B cell (primary cell): ENCODE results near the gene RBM20. TPM values are rescaled to one million over a fixed set of nuclear protein-coding genes. Genes with fewer than 3 reads are reported as not detected.

ENCODE experiments used
- ATAC-seq: fragments of 200-7000 bp; cut with Tn5 transposase; one replicate; pipeline ENCODE4 v1.10.0; 2021; ENCODE audit warnings: low read depth, mild to moderate bottlenecking, moderate number of reproducible peaks, moderate library complexity
- CTCF ChIA-PET: fragments of 350-600 bp; sonication (Branson Sonifier 250); formaldehyde crosslinking; loops from one replicate; lab custom pipeline; 2021; ENCODE audit warnings: antibody characterized with exemption, inconsistent platforms; lab: Charles Lee
- POLR2A ChIA-PET: fragments of 350-600 bp; sonication (Branson Sonifier 250); formaldehyde crosslinking; loops from one replicate; lab custom pipeline; 2021; ENCODE audit warnings: antibody characterized with exemption; lab: Charles Lee
- DNase-seq: peaks from one replicate; pipeline ENCODE4 v3.0.0; 2013
- H2AFZ ChIP-seq: 2 replicates; pipeline ENCODE4 v1.6.1; 2012; ENCODE audit warnings: mild to moderate bottlenecking, low read depth, low read length; ENCODE audit not compliant: insufficient read depth, poor library complexity, severe bottlenecking
- H3K27ac ChIP-seq, 2 donors: 1 replicate in 1 of 2; 2 replicates in 1 of 2; pipeline ENCODE4 v1.5.1; 2012 to 2013; ENCODE audit warnings: low read length in 2 of 2, mild to moderate bottlenecking in 2 of 2, moderate library complexity in 1 of 2
- H3K27me3 ChIP-seq, 4 experiments: fragments of 200-600 bp in 1 of 4; sonication (generic) in 1 of 4; replicated peaks in 1 of 4; 1 replicate in 2 of 4; 2 replicates in 2 of 4; pipeline versions ENCODE4 v1.6.1 to v1.7.0; 2013 to 2016; ENCODE audit warnings: low read length in 3 of 4, mild to moderate bottlenecking in 2 of 4, mixed read lengths in 1 of 4, moderate library complexity in 1 of 4; ENCODE audit not compliant: insufficient read depth in 4 of 4, control insufficient read depth in 3 of 4; ENCODE audit errors: control extremely low read depth in 1 of 4
- H3K36me3 ChIP-seq, 2 experiments: replicated peaks in 1 of 2; 1 replicate in 1 of 2; 2 replicates in 1 of 2; pipeline versions ENCODE4 v1.6.1 to v1.7.1; 2013; ENCODE audit warnings: low read length in 1 of 2; ENCODE audit not compliant: insufficient read depth in 2 of 2, control insufficient read depth in 1 of 2; ENCODE audit errors: control extremely low read depth in 1 of 2, extremely low read depth in 1 of 2
- H3K4me1 ChIP-seq, 2 donors: fragments of 200-600 bp in 1 of 2; sonication (generic) in 1 of 2; 1 replicate in 1 of 2; 2 replicates in 1 of 2; pipeline versions ENCODE4 v1.5.1 to v1.6.1; 2013 to 2017; ENCODE audit warnings: low read length in 2 of 2; ENCODE audit not compliant: control insufficient read depth in 2 of 2, insufficient read depth in 2 of 2
- H3K4me2 ChIP-seq: replicated peaks from 2 replicates; pipeline ENCODE3; 2012; ENCODE audit warnings: mild to moderate bottlenecking, low read depth, low read length; ENCODE audit not compliant: poor library complexity, severe bottlenecking
- H3K4me3 ChIP-seq, 5 experiments: fragments of 200-600 bp in 1 of 5; sonication (generic) in 1 of 5; 1 replicate in 3 of 5; 2 replicates in 2 of 5; pipeline versions ENCODE4 v1.5.1 to v1.7.0; 2011 to 2016; ENCODE audit warnings: low read length in 4 of 5, mild to moderate bottlenecking in 4 of 5, low read depth in 2 of 5, control low read depth in 1 of 5, moderate library complexity in 1 of 5; ENCODE audit not compliant: insufficient read depth in 1 of 5; ENCODE audit errors: control extremely low read depth in 1 of 5, extremely low read depth in 1 of 5
- H3K79me2 ChIP-seq: fragments of 200-600 bp; sonication (generic); one replicate; pipeline ENCODE4 v1.6.0; 2016; ENCODE audit warnings: low read length; ENCODE audit not compliant: control insufficient read depth, insufficient read depth
- H3K9ac ChIP-seq: fragments of 200-600 bp; sonication (generic); 2 replicates; pipeline ENCODE4 v1.6.1; 2017; ENCODE audit warnings: mild to moderate bottlenecking, low read length, moderate library complexity
- H3K9me3 ChIP-seq, 3 donors: one replicate each; pipeline versions ENCODE4 v1.6.1 to v1.7.1; 2013; ENCODE audit warnings: low read length in 2 of 3; ENCODE audit not compliant: control insufficient read depth in 2 of 3, insufficient read depth in 1 of 3; ENCODE audit errors: control extremely low read depth in 1 of 3
- H4K20me1 ChIP-seq: 2 replicates; pipeline ENCODE4 v1.6.0; 2012; ENCODE audit warnings: mild to moderate bottlenecking, low read length; ENCODE audit not compliant: insufficient read depth, control insufficient read depth, poor library complexity, severe bottlenecking
- H3K27ac Mint-ChIP-seq: one replicate; pipeline ENCODE4 v1.8.0; 2021; ENCODE audit warnings: mixed read lengths
- H3K27me3 Mint-ChIP-seq: one replicate; pipeline ENCODE4 v1.8.0; 2021; ENCODE audit warnings: mixed read lengths
- H3K4me1 Mint-ChIP-seq: one replicate; pipeline ENCODE4 v1.8.0; 2021; ENCODE audit warnings: mixed read lengths
- H3K4me3 Mint-ChIP-seq: one replicate; pipeline ENCODE4 v1.8.0; 2021; ENCODE audit warnings: mixed read lengths
- H3K9me3 Mint-ChIP-seq: one replicate; pipeline ENCODE4 v1.8.0; 2022; ENCODE audit warnings: mixed read lengths; ENCODE audit not compliant: insufficient read depth
- CTCF ChIP-seq: fragments of 200-600 bp; IDR thresholded peaks from one replicate; pipeline ENCODE4 v1.8.0; 2022; ENCODE audit warnings: antibody characterized with exemption, mild to moderate bottlenecking
- EZH2 ChIP-seq: IDR thresholded peaks from 2 replicates; pipeline ENCODE4 v1.6.1; 2012; ENCODE audit warnings: borderline replicate concordance, low read depth, mild to moderate bottlenecking, moderate library complexity, low read length; ENCODE audit not compliant: insufficient read depth, poor library complexity, severe bottlenecking
- WGBS: methylation state at CpG from one replicate; pipeline ENCODE4 v1.1.5; 2013; ENCODE audit warnings: missing lambda C conversion rate; ENCODE audit not compliant: insufficient coverage; 5-methylcytosine and 5-hydroxymethylcytosine counted together
- intact Hi-C: fragments of 100-400 bp; cut with micrococcal nuclease; formaldehyde crosslinking; loops from one replicate; pipeline ENCODE4 v1.10.0; 2022
- polyA plus RNA-seq: library from polyadenylated mRNA; depleted of rRNA; stranded (reverse); fragments of >200 nt; gene quantifications from 2 replicates; pipeline ENCODE4 v1.2.3, GENCODE V29; 2012
- total RNA-seq, 2 donors: library from RNA; stranded (reverse); fragments of 120-200 nt in 1 of 2; gene quantifications; 1 replicate in 1 of 2; 2 replicates in 1 of 2; pipeline versions ENCODE4 v1.2.3 to v1.2.4, GENCODE V29; 2013 to 2022

The RBM20 gene
- total and polyA plus RNA-seq, 2 donors (not counting 1 experiment from before 2014, with no cell fraction given): not detected

DNA sequence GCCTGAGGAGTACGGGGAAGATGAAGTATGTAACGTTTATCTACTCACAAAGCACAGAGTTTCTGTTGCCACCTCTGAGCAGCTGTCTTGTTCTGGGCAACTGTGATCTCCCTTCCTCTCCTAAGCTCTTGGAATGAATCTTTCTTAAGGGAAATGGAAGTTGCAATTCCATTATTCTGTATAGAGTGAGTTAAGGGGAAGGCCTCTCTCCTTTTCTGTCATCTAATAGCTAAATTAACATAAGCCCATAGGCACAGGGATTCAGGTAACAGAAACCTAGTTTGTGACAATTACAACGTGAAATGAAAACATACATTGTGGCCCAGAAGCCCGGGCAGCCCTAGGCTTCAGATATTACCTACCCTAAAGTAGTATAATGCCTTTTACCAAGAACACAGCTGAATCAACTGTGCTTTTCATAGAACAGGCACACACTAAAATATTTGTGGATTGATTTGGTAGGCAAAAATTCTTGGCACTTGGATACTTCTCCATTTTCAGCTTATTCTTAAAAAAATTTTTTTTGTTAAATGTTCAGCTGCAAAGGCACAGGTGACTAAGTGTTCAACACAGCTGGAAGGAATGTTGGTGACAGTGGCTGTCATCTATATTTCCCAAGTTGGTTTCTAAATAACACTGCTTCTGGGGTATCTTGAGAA is 223.8 kb downstream of the RBM20 start:
- TF ChIP-seq EZH2 (no peak), CTCF (no peak)
- H3K27me3 Mint-ChIP-seq: no peaks in the 10 kb centered on the region
- DNase-seq: no peak

DNA sequence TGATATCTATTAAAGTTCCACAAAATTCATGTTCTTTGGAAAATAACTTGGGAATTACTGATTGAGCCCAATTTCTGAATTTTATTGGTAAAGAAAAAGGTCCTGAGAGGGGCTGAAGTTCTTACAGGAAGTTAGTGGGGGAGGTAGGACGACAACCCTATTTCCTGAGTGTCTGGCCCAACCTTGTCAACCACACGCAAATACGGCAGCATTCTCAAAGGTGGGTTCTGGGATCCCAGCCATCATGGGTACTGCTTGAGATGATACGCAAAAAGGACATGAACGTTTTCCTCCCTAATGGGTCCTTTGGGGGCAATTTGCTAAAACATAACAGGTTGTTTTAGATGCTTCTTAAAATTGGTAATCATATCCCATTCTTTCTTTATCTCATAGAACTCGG is 224.8 kb downstream of the RBM20 start:
- Mint-ChIP-seq H3K4me1 (peaks cover 79% of the 10 kb centered on the region), H3K27me3 (no peaks in the 10 kb centered on the region), H3K4me3 (peak overlapping the region; percentile 91), H3K9me3 (no peaks in the 10 kb centered on the region), H3K27ac (peak overlapping the region; percentile 96)
- Histone ChIP-seq H3K79me2 (peaks cover 50% of the 10 kb centered on the region), H3K4me1 (peaks cover 73 to 78% of the 10 kb centered on the region in 2 donors), H3K4me2 (peak overlapping the region; percentile 87), H3K27me3 (no peaks in the 10 kb centered on the region), H2AFZ (peak overlapping the region; percentile 24), H3K9me3 (no peaks in the 10 kb centered on the region), H3K4me3 (peak overlapping the region in 3 of 5 experiments; percentile 8 to 55 (median 11)), H3K9ac (peak overlapping the region; percentile 45), H3K27ac (peak overlapping the region; percentile 94 to 96), H3K36me3 (no peaks in the 10 kb centered on the region), H4K20me1 (peaks cover 6% of the 10 kb centered on the region)
- intact Hi-C loops: loop anchor here (5.0 to 10.0 kb wide), 3 partner anchors 367 to 862 kb away; partner anchors contain the start of gene ADD3
- 0% methylated on average over 2 of the region's 6 CpGs for WGBS
- ATAC-seq (no peak), DNase-seq (peak; percentile 65)
- ChIA-PET CTCF (interaction anchor here (1.1 to 5.3 kb wide), 2 partner anchors 22 to 66 kb away, joined by 3 to 39 read pairs; no protein-coding TSS in a partner anchor), POLR2A (interaction anchor here (1.3 to 5.2 kb wide), 2 partner anchors 26 to 27 kb away, joined by 10 to 80 read pairs; no protein-coding TSS in a partner anchor)
- TF ChIP-seq CTCF (no peak), EZH2 (no peak)

More for the DNA sequence above, 223.8 kb downstream of the RBM20 start:
- no peak overlapping the region for H2AFZ ChIP-seq
- peak overlapping the region; percentile 94 to 96 for H3K27ac ChIP-seq
- peaks cover 6% of the 10 kb centered on the region for H4K20me1 ChIP-seq
- intact Hi-C loops: loop anchor here (5.0 to 10.0 kb wide), 3 partner anchors 366 to 861 kb away; partner anchors contain the start of gene ADD3
- peak overlapping the region; percentile 2 to 55 (median 23) for H3K4me3 ChIP-seq
- H3K27ac Mint-ChIP-seq: peak overlapping the region; percentile 96
- no peaks in the 10 kb centered on the region for H3K9me3 ChIP-seq
- ChIA-PET CTCF (interaction anchor here (0.9 to 5.3 kb wide), 8 partner anchors 11 to 122 kb away, joined by 3 to 43 read pairs (median 6); no protein-coding TSS in a partner anchor), POLR2A (interaction anchor here (0.6 to 5.2 kb wide), 7 partner anchors 11 to 65 kb away, joined by 3 to 80 read pairs (median 3); partner anchors contain the start of genes BBIP1 and SHOC2)
- H3K9me3 Mint-ChIP-seq: no peaks in the 10 kb centered on the region
- H3K4me3 Mint-ChIP-seq: peak overlapping the region; percentile 84
- peaks cover 48% of the 10 kb centered on the region for H3K79me2 ChIP-seq
- no CpG with 5 or more reads among the region's 4 CpGs for WGBS
- H3K4me1 ChIP-seq: peaks cover 81 to 85% of the 10 kb centered on the region in 2 donors
- H3K36me3 ChIP-seq: no peaks in the 10 kb centered on the region
- peaks cover 82% of the 10 kb centered on the region for H3K4me1 Mint-ChIP-seq
- ATAC-seq: no peak
- H3K4me2 ChIP-seq: peak overlapping the region; percentile 87
- H3K9ac ChIP-seq: peak overlapping the region; percentile 45
- H3K27me3 ChIP-seq: no peaks in the 10 kb centered on the region
